HG03575 (cell line): Measurements from ENCODE around the gene CIDEC.
"Not testable (repeated sequence)": the region's sequence is repeated elsewhere in the genome, so short reads cannot be mapped to it uniquely, and the experiment has no call there.

Source experiments
- ATAC-seq: cut with Tn5 transposase; IDR thresholded peaks from one replicate; pipeline ENCODE4 v1.9.1; 2021; ENCODE audit not compliant: unreplicated experiment, insufficient number of reproducible peaks, low FRiP score; ENCODE audit errors: extremely low read depth

The CIDEC gene

GRCh38 chr3:9883706-9884554 is 3.9 kb upstream of the CIDEC start:
- ATAC-seq: no peak

- no peak for ATAC-seq
These were observed 1.4 kb upstream of the CIDEC start for GRCh38 chr3:9881441-9881840.

- no peak for ATAC-seq
These were observed 1.4 kb downstream of the CIDEC start for GRCh38 chr3:9878700-9879099.

- ATAC-seq: no peak
These were observed 3.1 kb downstream of the CIDEC start for GRCh38 chr3:9876991-9877390.

- ATAC-seq: not testable (repeated sequence)
These were observed 3.8 kb downstream of the CIDEC start for GRCh38 chr3:9876255-9876654.

- no peak for ATAC-seq
These were observed 4.6 kb downstream of the CIDEC start for GRCh38 chr3:9875448-9875847.

GRCh38 chr3:9872067-9872466 is 8.0 kb downstream of the CIDEC start:
- not testable (repeated sequence) for ATAC-seq

- no peak for ATAC-seq
These were observed 9.1 kb downstream of the CIDEC start for GRCh38 chr3:9870978-9871377.

GRCh38 chr3:9869955-9870354 is 10.1 kb downstream of the CIDEC start:
- ATAC-seq: no peak

GRCh38 chr3:9867106-9867505 is 12.9 kb downstream of the CIDEC start:
- ATAC-seq: no peak

- no peak for ATAC-seq
These were observed 13.4 kb downstream of the CIDEC start for GRCh38 chr3:9866639-9867038.

- not testable (repeated sequence) for ATAC-seq
These were observed 14.9 kb downstream of the CIDEC start for GRCh38 chr3:9865125-9865637.

- no peak for ATAC-seq
These were observed 15.7 kb downstream of the CIDEC start for GRCh38 chr3:9864200-9864927.

GRCh38 chr3:9863058-9863772 is 16.8 kb downstream of the CIDEC start:
- no peak for ATAC-seq

GRCh38 chr3:9862391-9863057 is 17.5 kb downstream of the CIDEC start:
- ATAC-seq: no peak

- ATAC-seq: no peak
These were observed 18.4 kb downstream of the CIDEC start for GRCh38 chr3:9861626-9862130.

GRCh38 chr3:9861201-9861600 is 18.9 kb downstream of the CIDEC start:
- ATAC-seq: no peak

- ATAC-seq: no peak
These were observed 20.5 kb downstream of the CIDEC start for GRCh38 chr3:9859530-9860025.

GRCh38 chr3:9855594-9855993 is 24.5 kb downstream of the CIDEC start:
- ATAC-seq: no peak
